OCI-LY1 (cell line): ENCODE results near the gene RCAN1.

ENCODE experiments used
- H2AFZ ChIP-seq: fragments of 200-600 bp; sonication (generic), shearing (Covaris generic); 2 replicates; pipeline ENCODE4 v1.6.0; 2014; ENCODE audit warnings: antibody characterized with exemption, mild to moderate bottlenecking, low read length
- H3F3A ChIP-seq: fragments of 200-600 bp; sonication (generic), shearing (Covaris generic); 2 replicates; pipeline ENCODE4 v1.6.0; 2014; ENCODE audit warnings: mild to moderate bottlenecking, antibody characterized with exemption, low read length, moderate library complexity; ENCODE audit not compliant: insufficient read depth
- H3K27ac ChIP-seq: fragments of 200-600 bp; sonication (generic); 2 replicates; pipeline ENCODE4 v1.5.1; 2014; ENCODE audit warnings: low read length, mixed run types, mild to moderate bottlenecking, low read depth; ENCODE audit not compliant: poor library complexity, severe bottlenecking
- H3K27me3 ChIP-seq: fragments of 200-600 bp; sonication (generic); 2 replicates; pipeline ENCODE4 v1.6.0; 2014; ENCODE audit warnings: antibody characterized with exemption, mild to moderate bottlenecking, low read length, moderate library complexity; ENCODE audit not compliant: insufficient read depth
- H3K36me3 ChIP-seq: fragments of 200-600 bp; sonication (generic); 2 replicates; pipeline ENCODE4 v1.6.1; 2014; ENCODE audit warnings: mild to moderate bottlenecking, antibody characterized with exemption, low read length, moderate library complexity, mixed read lengths; ENCODE audit not compliant: insufficient read depth
- H3K4me1 ChIP-seq: fragments of 200-600 bp; sonication (generic); 2 replicates; pipeline ENCODE4 v1.5.1; 2014; ENCODE audit warnings: mild to moderate bottlenecking, low read length, moderate library complexity; ENCODE audit not compliant: insufficient read depth, severe bottlenecking
- H3K4me2 ChIP-seq: fragments of 200-600 bp; sonication (generic), shearing (Covaris generic); 2 replicates; pipeline ENCODE4 v1.6.1; 2014; ENCODE audit warnings: low read length
- H3K4me3 ChIP-seq: fragments of 200-600 bp; sonication (generic); 2 replicates; pipeline ENCODE4 v1.5.1; 2014; ENCODE audit warnings: low read length, low read depth, mild to moderate bottlenecking, mixed read lengths; ENCODE audit not compliant: poor library complexity, severe bottlenecking
- H3K79me2 ChIP-seq: fragments of 200-600 bp; shearing (Covaris generic); 2 replicates; pipeline ENCODE4 v1.6.1; 2016; ENCODE audit warnings: mixed run types, low read length, mixed read lengths; ENCODE audit not compliant: insufficient read depth
- H3K9ac ChIP-seq: fragments of 200-600 bp; sonication (generic), shearing (Covaris generic); 2 replicates; pipeline ENCODE4 v1.6.1; 2014; ENCODE audit warnings: mild to moderate bottlenecking, low read length, mixed read lengths
- H3K9me2 ChIP-seq: fragments of 200-600 bp; sonication (generic), shearing (Covaris generic); 2 replicates; pipeline ENCODE4 v1.6.1; 2014; ENCODE audit warnings: low read depth, mild to moderate bottlenecking, low read length, mixed read lengths
- H3K9me3 ChIP-seq: fragments of 200-600 bp; shearing (Covaris generic); 2 replicates; pipeline ENCODE4 v1.6.1; 2014; ENCODE audit warnings: low read length, mixed read lengths
- H4K20me1 ChIP-seq: fragments of 200-600 bp; sonication (generic), shearing (Covaris generic); 2 replicates; pipeline ENCODE4 v1.6.0; 2016; ENCODE audit warnings: mild to moderate bottlenecking, low read length; ENCODE audit not compliant: insufficient read depth
- CTCF ChIP-seq: fragments of 200-600 bp; sonication (generic), shearing (Covaris generic); IDR thresholded peaks from 2 replicates; pipeline ENCODE4 v1.5.1; 2017; ENCODE audit warnings: mild to moderate bottlenecking, antibody characterized with exemption, low read length, moderate library complexity, mixed read lengths
- EZH2 ChIP-seq: fragments of 200-600 bp; sonication (generic), shearing (Covaris generic); IDR thresholded peaks from 2 replicates; pipeline ENCODE4 v1.8.0; 2017; ENCODE audit warnings: borderline replicate concordance, mixed run types, mild to moderate bottlenecking, antibody characterized with exemption, low read length, moderate library complexity, mixed read lengths

Gene RCAN1

GRCh38 chr21:34576041-34576511 lies 38.8 kb downstream of the RCAN1 start:
- H3K9me3 ChIP-seq = no peaks in the 10 kb centered on the region
- H3K9ac ChIP-seq = no peak overlapping the region
- H3K9me2 ChIP-seq = no peaks in the 10 kb centered on the region
- no peaks in the 10 kb centered on the region for H3K36me3 ChIP-seq
- no peaks in the 10 kb centered on the region for H3F3A ChIP-seq
- H3K4me3 ChIP-seq = no peak overlapping the region
- H3K27me3 ChIP-seq = no peaks in the 10 kb centered on the region
- no peaks in the 10 kb centered on the region for H3K4me1 ChIP-seq
- TF ChIP-seq EZH2 (no peak), CTCF (no peak)
- H2AFZ ChIP-seq = no peak overlapping the region
- H4K20me1 ChIP-seq = no peaks in the 10 kb centered on the region
- H3K79me2 ChIP-seq = no peaks in the 10 kb centered on the region
- H3K27ac ChIP-seq = no peak overlapping the region
- H3K4me2 ChIP-seq = no peak overlapping the region

GRCh38 chr21:34574601-34575529 lies 40.0 kb downstream of the RCAN1 start:
- TF ChIP-seq EZH2 (no peak), CTCF (no peak)
- Histone ChIP-seq H3K9me3 (no peaks in the 10 kb centered on the region), H3K36me3 (no peaks in the 10 kb centered on the region), H3K27me3 (no peaks in the 10 kb centered on the region), H3K4me1 (no peaks in the 10 kb centered on the region), H3K4me3 (no peak overlapping the region), H3K9ac (no peak overlapping the region), H3K4me2 (no peak overlapping the region), H4K20me1 (no peaks in the 10 kb centered on the region), H3F3A (no peaks in the 10 kb centered on the region), H3K9me2 (no peaks in the 10 kb centered on the region), H3K79me2 (no peaks in the 10 kb centered on the region), H3K27ac (no peak overlapping the region), H2AFZ (no peak overlapping the region)

GRCh38 chr21:34571994-34572393 lies 42.9 kb downstream of the RCAN1 start:
- H4K20me1 ChIP-seq = no peaks in the 10 kb centered on the region
- no peaks in the 10 kb centered on the region for H3F3A ChIP-seq

More at GRCh38 chr21:34571994-34572393, 42.9 kb downstream of the RCAN1 start:
- Histone ChIP-seq H3K4me2 (no peak overlapping the region), H3K36me3 (no peaks in the 10 kb centered on the region), H3K4me1 (no peaks in the 10 kb centered on the region), H2AFZ (no peak overlapping the region), H3K9me3 (no peaks in the 10 kb centered on the region), H3K9ac (no peak overlapping the region), H3K79me2 (no peaks in the 10 kb centered on the region), H3K27ac (no peak overlapping the region), H3K27me3 (no peaks in the 10 kb centered on the region; the same call in 1 of the 2 replicates), H3K9me2 (no peaks in the 10 kb centered on the region), H3K4me3 (no peak overlapping the region)
- TF ChIP-seq EZH2 (no peak), CTCF (no peak)
